ENCODE measurements around the gene PRKAG3.

GRCh38 chr2:218780046-218780445 is 51.6 kb downstream of the PRKAG3 start:
- TF ChIP-seq CTCF (conservative IDR thresholded peaks at IDR 0.05; ENCODE audit: low read depth, low read length) (no peak), EZH2 (IDR thresholded peaks at IDR 0.05; ENCODE audit: borderline replicate concordance, low read depth, low read length, poor library complexity, severe bottlenecking) (no peak)
